Stomach (tissue), 9 donors: ENCODE measurements around the gene SPAG16. TPM values are rescaled to one million over a fixed set of nuclear protein-coding genes. Genes with fewer than 3 reads are reported as not detected.
"Not testable (repeated sequence)": the region's sequence is repeated elsewhere in the genome, so short reads cannot be mapped to it uniquely, and the experiment has no call there.

Experiments
- DNase-seq, 2 donors: peaks; one replicate each; pipeline versions ENCODE4 v3.0.0 to v3.0.0-alpha.2; 2013 to 2019
- H3K27ac ChIP-seq, 5 donors: fragments of 200-600 bp in 4 of 5; sonication (generic) in 4 of 5; one replicate each; pipeline ENCODE4 v1.5.1; 2013 to 2019; ENCODE audit warnings: mild to moderate bottlenecking in 1 of 5, moderate library complexity in 1 of 5
- H3K27me3 ChIP-seq, 3 donors: fragments of 200-600 bp; sonication (generic); one replicate each; pipeline ENCODE4 v1.5.1; 2017 to 2019; ENCODE audit warnings: mixed run types in 1 of 3
- H3K36me3 ChIP-seq, 4 donors: fragments of 200-600 bp; sonication (generic); 1 replicate in 3 of 4; 2 replicates in 1 of 4; pipeline ENCODE4 v1.5.1; 2016 to 2019
- H3K4me1 ChIP-seq, 4 donors: fragments of 200-600 bp; sonication (generic); one replicate each; pipeline ENCODE4 v1.5.1; 2016 to 2019
- H3K4me3 ChIP-seq, 4 donors: fragments of 200-600 bp; sonication (generic) in 3 of 4; one replicate each; pipeline ENCODE4 v1.5.1; 2016 to 2019; ENCODE audit warnings: mild to moderate bottlenecking in 1 of 4
- H3K9me3 ChIP-seq, 4 donors: fragments of 200-600 bp; sonication (generic); one replicate each; pipeline ENCODE4 v1.5.1; 2016 to 2019
- EP300 ChIP-seq: sonication (generic); formaldehyde crosslinking; IDR thresholded peaks from one replicate; pipeline ENCODE4 v1.6.1; 2017; ENCODE audit warnings: antibody characterized with exemption
- POLR2A ChIP-seq, 4 donors: fragments of 450-650 bp; IDR thresholded peaks; one replicate each; pipeline ENCODE4 v1.6.1; 2016; ENCODE audit warnings: antibody characterized with exemption in 4 of 4, control low read depth in 2 of 4, mild to moderate bottlenecking in 1 of 4, moderate library complexity in 1 of 4
- POLR2AphosphoS5 ChIP-seq, 3 donors: sonication (generic); formaldehyde crosslinking; IDR thresholded peaks; one replicate each; pipeline ENCODE4 v1.6.1; 2016; ENCODE audit warnings: antibody characterized with exemption in 3 of 3
- WGBS, 5 donors: extraction: QIAGEN DNeasy Blood & Tissue Kit in 3 of 5; methylation state at CpG; one replicate each; pipeline versions ENCODE4 v1.1.5 to v1.1.7; 2013 to 2018; 5-methylcytosine and 5-hydroxymethylcytosine counted together
- intact Hi-C: fragments of 100-400 bp; cut with DNase I; formaldehyde crosslinking; loops from one replicate; pipeline ENCODE4 v1.15.1; 2023; ENCODE audit warnings: low total_unique reads
- polyA plus RNA-seq, 3 donors: library from polyadenylated mRNA; stranded (reverse); fragments of 200-250 nt; gene quantifications; one replicate each; pipeline ENCODE4 v1.2.3, GENCODE V29; 2013
- total RNA-seq, 5 donors: library from RNA; depleted of rRNA; stranded (reverse); fragments of >200 nt; gene quantifications; one replicate each; pipeline versions ENCODE4 v1.1.0 to v1.2.3, GENCODE V29; 2014 to 2016
- TF ChIP-seq, protein P1 (sequence below), 7 experiments: fragments of 450-650 bp in 4 of 7; fragments of 200-600 bp in 3 of 7; sonication (generic) in 3 of 7; IDR thresholded peaks; one replicate each; pipeline ENCODE4 v1.5.1; 2016 to 2019; ENCODE audit warnings: antibody characterized with exemption in 7 of 7, control low read depth in 2 of 7, mild to moderate bottlenecking in 1 of 7
- donor health status: healthy with polysubstance abuse.
- donor health status: Bipolar disorder and iron deficiency.
- donor health status: healthy.

SPAG16 gene
- total and polyA plus RNA-seq, 8 donors = 16.0 to 137 (median 34.4) TPM

DNA sequence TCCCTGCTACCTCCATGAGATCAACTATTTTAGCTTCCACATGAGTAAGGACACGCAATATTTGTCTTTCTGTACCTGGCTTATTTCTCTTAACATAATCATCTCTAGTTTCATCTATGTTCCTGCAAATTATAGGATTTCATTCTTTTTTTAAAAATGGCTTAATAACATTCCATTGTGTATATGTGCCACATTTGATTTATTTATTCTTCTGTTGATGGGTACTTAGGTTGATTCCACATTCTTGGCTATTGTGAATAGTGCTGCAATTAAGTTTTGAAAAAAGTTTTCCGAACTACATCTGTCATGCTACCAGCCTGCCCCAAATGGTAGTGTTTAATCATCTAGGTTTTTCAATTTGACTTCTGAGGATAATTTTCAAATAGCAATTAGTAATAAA, 36.3 kb downstream of the SPAG16 start:
- TF ChIP-seq POLR2A (IDR thresholded peaks at IDR 0.05) = no peak
- no peak for TF ChIP-seq EP300
- TF ChIP-seq, protein P1, sequence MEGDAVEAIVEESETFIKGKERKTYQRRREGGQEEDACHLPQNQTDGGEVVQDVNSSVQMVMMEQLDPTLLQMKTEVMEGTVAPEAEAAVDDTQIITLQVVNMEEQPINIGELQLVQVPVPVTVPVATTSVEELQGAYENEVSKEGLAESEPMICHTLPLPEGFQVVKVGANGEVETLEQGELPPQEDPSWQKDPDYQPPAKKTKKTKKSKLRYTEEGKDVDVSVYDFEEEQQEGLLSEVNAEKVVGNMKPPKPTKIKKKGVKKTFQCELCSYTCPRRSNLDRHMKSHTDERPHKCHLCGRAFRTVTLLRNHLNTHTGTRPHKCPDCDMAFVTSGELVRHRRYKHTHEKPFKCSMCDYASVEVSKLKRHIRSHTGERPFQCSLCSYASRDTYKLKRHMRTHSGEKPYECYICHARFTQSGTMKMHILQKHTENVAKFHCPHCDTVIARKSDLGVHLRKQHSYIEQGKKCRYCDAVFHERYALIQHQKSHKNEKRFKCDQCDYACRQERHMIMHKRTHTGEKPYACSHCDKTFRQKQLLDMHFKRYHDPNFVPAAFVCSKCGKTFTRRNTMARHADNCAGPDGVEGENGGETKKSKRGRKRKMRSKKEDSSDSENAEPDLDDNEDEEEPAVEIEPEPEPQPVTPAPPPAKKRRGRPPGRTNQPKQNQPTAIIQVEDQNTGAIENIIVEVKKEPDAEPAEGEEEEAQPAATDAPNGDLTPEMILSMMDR (IDR thresholded peaks at IDR 0.05) = no peak
- no peak for TF ChIP-seq POLR2AphosphoS5 (IDR thresholded peaks at IDR 0.05)
- WGBS, 5 donors = 93 to 100% (median 98%) methylated on average over 2 of the region's 2 CpGs
- intact Hi-C loops = no loop called here

DNA sequence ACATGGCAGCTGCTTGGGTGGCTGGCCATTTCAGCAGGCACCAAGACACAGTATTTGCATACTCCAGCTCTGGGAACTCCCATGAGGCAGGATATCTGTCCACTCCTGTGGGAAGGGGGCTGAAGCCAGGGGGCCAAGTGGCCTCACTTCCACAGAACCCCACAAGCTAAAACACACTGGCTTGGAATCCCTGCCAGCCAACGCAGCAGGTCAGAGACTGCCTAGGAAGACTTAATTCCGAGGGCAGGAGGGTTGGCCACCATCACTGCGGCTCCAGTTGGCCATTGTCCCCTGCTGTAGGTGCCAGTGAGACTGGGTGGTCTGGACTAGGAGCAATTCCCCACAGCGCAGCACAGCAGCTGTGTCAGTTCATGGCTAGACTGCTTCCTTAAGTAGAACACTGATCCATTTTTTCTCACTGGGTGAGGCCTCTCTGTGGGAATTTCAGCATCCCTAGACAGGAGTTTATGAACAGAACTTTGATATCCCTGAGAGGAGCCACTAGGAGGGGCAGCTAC, 52.0 kb downstream of the SPAG16 start:
- intact Hi-C loops = no loop called here
- Histone ChIP-seq H3K4me3 (no peak overlapping the region), H3K36me3 (peaks cover 0 to under 1% (median 0%) of the 10 kb centered on the region in 4 donors), H3K9me3 (peaks cover 3 to 73% (median 45%) of the 10 kb centered on the region in 4 donors), H3K27ac (no peak overlapping the region), H3K4me1 (no peaks in the 10 kb centered on the region), H3K27me3 (no peaks in the 10 kb centered on the region)
- 92 to 100% (median 97%) methylated on average over 4 of the region's 4 CpGs for WGBS, 5 donors
- TF ChIP-seq POLR2AphosphoS5 (IDR thresholded peaks at IDR 0.05) = no peak
- TF ChIP-seq, protein P1 (IDR thresholded peaks at IDR 0.05) = no peak
- TF ChIP-seq POLR2A (IDR thresholded peaks at IDR 0.05) = no peak
- no peak for TF ChIP-seq EP300
- DNase-seq = no peak

More for the DNA sequence above, 36.3 kb downstream of the SPAG16 start:
- no peaks in the 10 kb centered on the region for H3K27me3 ChIP-seq
- H3K4me3 ChIP-seq = no peak overlapping the region
- no peaks in the 10 kb centered on the region for H3K9me3 ChIP-seq
- H3K4me1 ChIP-seq = no peaks in the 10 kb centered on the region
- peaks cover 4 to 60% (median 46%) of the 10 kb centered on the region in 4 donors for H3K36me3 ChIP-seq
- DNase-seq = no peak
- H3K27ac ChIP-seq = no peak overlapping the region

DNA sequence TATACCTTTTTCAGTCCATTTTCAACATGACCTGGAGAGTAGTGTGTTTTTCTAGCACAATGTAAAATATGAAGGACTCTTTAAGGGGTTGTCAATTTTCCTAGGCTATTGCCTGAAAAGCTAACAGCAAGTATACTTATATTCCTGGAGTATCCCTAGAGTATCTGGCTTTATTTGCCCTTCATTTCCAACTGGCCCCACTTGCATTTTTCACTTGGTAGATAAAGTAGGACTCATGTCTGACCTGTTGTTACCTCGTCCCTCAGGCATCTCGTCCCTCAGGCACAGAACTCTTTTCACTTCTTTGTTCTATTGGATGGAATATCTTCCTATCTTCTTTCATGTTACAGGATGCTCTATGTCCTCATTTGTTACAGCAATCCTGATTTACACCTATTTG, 69.2 kb downstream of the SPAG16 start:
- peaks cover 0 to 14% (median 12%) of the 10 kb centered on the region in 4 donors for H3K9me3 ChIP-seq

DNA sequence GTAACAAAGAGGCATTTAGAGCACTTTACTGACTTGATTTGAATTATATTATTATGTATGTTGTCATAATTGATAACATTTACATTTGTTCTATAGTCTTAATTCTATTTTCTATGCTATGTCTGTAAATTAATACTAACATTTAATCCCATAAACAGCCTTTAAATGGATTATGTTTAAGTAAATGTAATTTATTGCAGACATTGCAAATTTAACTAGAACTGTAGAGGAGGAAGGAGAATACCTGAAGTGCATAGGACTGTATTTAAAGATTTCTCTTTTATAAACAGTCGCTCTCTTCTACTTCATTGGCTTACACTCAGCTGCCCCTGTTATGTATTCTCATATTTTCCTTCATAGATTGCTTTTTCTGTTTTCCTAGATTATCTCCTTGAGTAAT, 92.4 kb downstream of the SPAG16 start:
- DNase-seq = no peak
- Histone ChIP-seq H3K27ac (no peak overlapping the region), H3K36me3 (no peaks in the 10 kb centered on the region), H3K4me3 (no peak overlapping the region), H3K27me3 (no peaks in the 10 kb centered on the region), H3K4me1 (no peaks in the 10 kb centered on the region), H3K9me3 (no peaks in the 10 kb centered on the region)
- intact Hi-C loops = no loop called here
- WGBS, 5 donors = 89 to 99% (median 92%) methylated on average over 1 of the region's 1 CpG
- TF ChIP-seq POLR2A (IDR thresholded peaks at IDR 0.05) (no peak), EP300 (no peak), POLR2AphosphoS5 (IDR thresholded peaks at IDR 0.05) (no peak)
- TF ChIP-seq, protein P1 (IDR thresholded peaks at IDR 0.05) = no peak

More for the DNA sequence above, 69.2 kb downstream of the SPAG16 start:
- no peaks in the 10 kb centered on the region for H3K4me1 ChIP-seq
- no peak overlapping the region for H3K4me3 ChIP-seq
- peaks cover 0 to 5% (median 0%) of the 10 kb centered on the region in 4 donors for H3K36me3 ChIP-seq
- DNase-seq = no peak
- no peak overlapping the region for H3K27ac ChIP-seq
- TF ChIP-seq POLR2AphosphoS5 (IDR thresholded peaks at IDR 0.05) (no peak), POLR2A (IDR thresholded peaks at IDR 0.05) (no peak), EP300 (no peak)
- TF ChIP-seq, protein P1 (IDR thresholded peaks at IDR 0.05) = no peak
- no peaks in the 10 kb centered on the region for H3K27me3 ChIP-seq
- WGBS, 5 donors = 68 to 92% (median 88%) methylated on average over 2 of the region's 2 CpGs
- intact Hi-C loops = no loop called here

DNA sequence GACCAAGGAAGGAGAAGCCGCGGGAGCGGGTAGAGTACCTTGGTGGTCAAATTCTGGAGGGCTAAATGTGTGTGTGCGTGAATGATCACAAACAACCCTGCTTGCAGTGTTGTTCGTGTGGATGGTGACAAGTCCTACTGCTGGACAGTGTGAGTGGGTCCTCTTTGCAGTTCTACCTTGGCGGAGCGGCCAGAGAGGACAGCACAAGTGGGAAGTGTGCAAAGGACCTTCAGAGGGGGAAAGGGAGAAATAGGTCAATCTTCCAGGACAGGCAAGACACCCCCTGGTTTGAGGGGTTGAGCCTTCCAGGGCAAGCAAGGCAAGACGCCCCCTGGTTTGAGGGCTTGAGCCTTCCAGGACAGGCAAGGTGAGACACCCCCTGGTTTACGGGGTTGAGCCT, 122.8 kb downstream of the SPAG16 start:
- 94 to 98% (median 98%) methylated on average over 9 of the region's 9 CpGs for WGBS, 5 donors
- H3K27me3 ChIP-seq, H3K4me1 ChIP-seq, DNase-seq, H3K9me3 ChIP-seq, H3K36me3 ChIP-seq, H3K27ac ChIP-seq, intact Hi-C loops, H3K4me3 ChIP-seq: not testable (repeated sequence)

DNA sequence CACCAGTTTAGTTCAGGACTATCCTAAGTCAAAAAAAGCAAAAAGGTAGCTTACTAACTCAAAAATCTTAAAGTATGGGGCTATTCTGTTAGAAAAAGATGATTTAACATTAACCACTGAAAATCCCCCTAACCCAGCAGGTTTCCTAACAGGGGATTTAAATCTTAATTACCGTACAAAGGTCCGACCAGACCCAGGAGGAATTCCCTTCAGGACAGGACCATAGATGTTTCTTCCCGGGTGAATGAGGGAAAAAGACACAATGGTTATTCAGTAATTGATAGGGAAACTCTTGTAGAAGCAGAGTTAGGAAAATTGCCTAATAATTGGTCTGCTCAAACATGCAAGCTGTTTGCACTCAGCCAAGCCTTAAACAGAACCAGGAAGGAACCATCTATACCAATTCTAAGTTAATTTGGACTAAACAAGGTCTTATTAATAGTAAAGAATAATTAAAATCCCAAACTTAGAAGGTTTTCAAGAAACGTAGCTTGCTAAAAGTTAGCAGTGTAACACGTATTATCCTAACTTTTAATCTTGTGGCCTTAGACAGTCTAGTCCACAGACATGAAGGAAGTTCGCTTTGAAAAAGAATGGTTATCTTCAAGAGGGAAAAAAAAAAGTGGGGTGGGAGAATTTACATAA, 124.3 kb downstream of the SPAG16 start:
- H3K27me3 ChIP-seq, DNase-seq, H3K9me3 ChIP-seq, H3K36me3 ChIP-seq, intact Hi-C loops, H3K4me3 ChIP-seq, H3K4me1 ChIP-seq, H3K27ac ChIP-seq: not testable (repeated sequence)
- 43 to 68% (median 48%) methylated on average over 6 of the region's 6 CpGs for WGBS, 5 donors

DNA sequence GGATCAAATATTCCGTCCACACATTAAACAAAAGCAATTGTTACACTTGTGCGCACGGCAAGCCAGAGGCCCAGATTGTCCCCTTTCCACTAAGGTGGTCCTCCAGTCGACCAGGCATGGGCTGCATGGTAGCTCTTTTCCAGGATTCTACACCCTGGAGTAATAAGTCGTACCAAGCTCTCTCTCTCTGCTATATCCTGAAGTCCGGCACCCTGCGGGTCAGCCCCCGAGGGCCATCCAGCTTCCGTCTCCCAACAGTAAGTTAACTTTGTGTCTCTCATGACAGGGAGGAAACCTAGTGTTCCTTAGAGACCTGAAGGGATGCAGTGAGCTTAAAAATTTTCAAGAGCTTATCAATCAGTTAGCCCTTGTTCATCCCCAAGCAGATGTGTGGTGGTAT, 126.4 kb downstream of the SPAG16 start:
- intact Hi-C loops, DNase-seq, H3K36me3 ChIP-seq, H3K27me3 ChIP-seq, H3K27ac ChIP-seq, H3K9me3 ChIP-seq, H3K4me1 ChIP-seq, H3K4me3 ChIP-seq: not testable (repeated sequence)
- 84 to 93% (median 92%) methylated on average over 9 of the region's 9 CpGs for WGBS, 5 donors
